K562 (cell line): ENCODE data around the gene AKR1D1. TPM values are rescaled to one million over a fixed set of nuclear protein-coding genes. Genes with fewer than 3 reads are reported as not detected.
A peak's percentile ranks its signal among the peaks of the same experiment; 100 is the strongest.

Source experiments
- CTCFL ChIP-seq: IDR thresholded peaks from 2 replicates; pipeline ENCODE4 v1.6.1; 2011; ENCODE audit warnings: borderline replicate concordance, low read depth, mild to moderate bottlenecking, moderate library complexity, low read length; ENCODE audit not compliant: insufficient read depth, poor library complexity, severe bottlenecking
- EP400 ChIP-seq: fragments of 450-650 bp; IDR thresholded peaks from 2 replicates; pipeline ENCODE4 v1.6.1; 2017; ENCODE audit warnings: antibody characterized with exemption, mild to moderate bottlenecking, moderate library complexity
- HEY1 ChIP-seq: fragments of 250-450 bp; sonication (Bioruptor Pico); IDR thresholded peaks from 2 replicates; pipeline ENCODE4 v1.5.0; 2020; ENCODE audit warnings: mild to moderate bottlenecking, moderate library complexity, borderline replicate concordance
- MAZ ChIP-seq, 2 experiments: fragments of 450-650 bp in 1 of 2; sonication (generic) in 1 of 2; formaldehyde crosslinking; IDR thresholded peaks in 1 of 2; conservative IDR thresholded peaks in 1 of 2; 2 replicates each; pipeline versions ENCODE4 v1.4.0 to v1.5.0; 2020; ENCODE audit warnings: mild to moderate bottlenecking in 1 of 2, missing genetic modification reagents in 1 of 2
- MIER1 ChIP-seq: fragments of 450-650 bp; IDR thresholded peaks from 2 replicates; pipeline ENCODE4 v1.6.1; 2016; ENCODE audit warnings: antibody characterized with exemption, mild to moderate bottlenecking, low read depth
- POLR2A ChIP-seq: fragments of 450-650 bp; conservative IDR thresholded peaks from 2 replicates; pipeline ENCODE4 v1.6.1; 2016
- SOX6 ChIP-seq: fragments of 450-650 bp; IDR thresholded peaks from 2 replicates; pipeline ENCODE4 v1.6.1; 2014; ENCODE audit warnings: mild to moderate bottlenecking
- ZEB2 ChIP-seq: fragments of 450-650 bp; IDR thresholded peaks from 2 replicates; pipeline ENCODE4 v1.6.1; 2016
- ZMIZ1 ChIP-seq, 2 experiments: fragments of 150-350 bp in 1 of 2; IDR thresholded peaks; 2 replicates each; pipeline ENCODE4 v1.6.1; 2012 to 2016; ENCODE audit warnings: low read depth in 2 of 2, low read length in 2 of 2, mild to moderate bottlenecking in 1 of 2, moderate library complexity in 1 of 2
- ZNF140 ChIP-seq: fragments of 250-450 bp; sonication (Bioruptor Pico); IDR thresholded peaks from 2 replicates; pipeline ENCODE4 v1.8.0; 2021; ENCODE audit warnings: moderate library complexity, mild to moderate bottlenecking, inconsistent platforms
- ZNF512 ChIP-seq: IDR thresholded peaks from 2 replicates; pipeline ENCODE4 v1.6.1; 2016; ENCODE audit warnings: missing genetic modification characterization, missing compliant biosample characterization
- ZNF584 ChIP-seq: fragments of 200-800 bp; sonication (Bioruptor generic); IDR thresholded peaks from 2 replicates; pipeline ENCODE4 v1.6.1; 2016; ENCODE audit warnings: low read depth, mild to moderate bottlenecking, missing genetic modification characterization, missing compliant biosample characterization
- polyA plus RNA-seq, 8 experiments: library from polyadenylated mRNA; depleted of rRNA in 4 of 8; stranded (reverse) in 5 of 8; unstranded in 3 of 8; fragments of >200 nt; fragmentation: Nextera tagmentation in 2 of 8; fragmentation: Illumina TruSeq in 1 of 8; extraction: Ambion mirVana in 2 of 8; extraction: Trizol in 1 of 8; gene quantifications; 2 replicates each; pipeline versions ENCODE4 v1.2.1 to v1.2.3, GENCODE V29; 2011 to 2014; ENCODE audit warnings: inconsistent platforms in 1 of 8, missing spikeins in 1 of 8
- total RNA-seq, 7 experiments: library from RNA; depleted of rRNA in 6 of 7; stranded (reverse); fragments of >200 nt in 6 of 7; fragmentation: Illumina TruSeq in 2 of 7; extraction: Trizol in 2 of 7; gene quantifications; 2 replicates each; pipeline versions ENCODE4 v1.2.1 to v1.2.3, GENCODE V29; 2011 to 2021; ENCODE audit warnings: low replicate concordance in 1 of 7
- TF ChIP-seq, protein P1 (sequence below): fragments of 250-450 bp; sonication (Bioruptor Pico); IDR thresholded peaks from 2 replicates; pipeline ENCODE4 v1.8.0; 2021; ENCODE audit warnings: moderate library complexity, mild to moderate bottlenecking, inconsistent platforms
- TF ChIP-seq, protein P2 (sequence below): fragments of 450-650 bp; IDR thresholded peaks from 2 replicates; pipeline ENCODE4 v1.6.1; 2018; ENCODE audit warnings: mild to moderate bottlenecking, low read depth; ENCODE audit not compliant: partially characterized antibody
- TF ChIP-seq, protein P3 (sequence below), 3 experiments: IDR thresholded peaks in 2 of 3; conservative IDR thresholded peaks in 1 of 3; 2 replicates each; pipeline ENCODE4 v1.5.1; 2011 to 2012; ENCODE audit warnings: low read length in 3 of 3, mild to moderate bottlenecking in 3 of 3, control low read depth in 2 of 3, improper control_type of control experiment in 1 of 3, inconsistent platforms in 1 of 3, low read depth in 1 of 3, mixed read lengths in 1 of 3, moderate library complexity in 1 of 3; ENCODE audit not compliant: insufficient read depth in 2 of 3

Gene AKR1D1
- total and polyA plus RNA-seq, 9 of the 15 experiments (the other 6 are each of a cell fraction or from before 2014, with no cell fraction given): not detected

DNA sequence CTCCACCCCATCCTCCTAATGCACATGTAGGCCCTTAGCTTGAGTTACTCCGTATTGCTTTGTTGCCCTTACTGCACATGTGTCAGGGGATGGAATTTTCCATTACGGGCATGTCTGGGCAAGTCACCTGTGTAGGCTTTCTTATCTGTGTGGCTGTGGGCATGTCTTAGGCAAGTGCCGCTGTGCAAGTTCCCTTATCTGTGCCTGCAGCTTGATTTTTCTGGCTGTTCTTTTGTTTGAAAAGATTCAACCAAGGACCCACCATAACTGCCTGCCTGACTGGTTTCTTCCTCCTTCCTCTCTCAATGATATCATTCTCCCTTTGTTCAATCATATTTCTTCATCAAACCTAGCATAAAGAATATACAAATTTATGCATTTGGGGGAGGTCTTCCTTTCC is 88.5 kb downstream of the AKR1D1 start (continued):
- TF ChIP-seq, protein P1, sequence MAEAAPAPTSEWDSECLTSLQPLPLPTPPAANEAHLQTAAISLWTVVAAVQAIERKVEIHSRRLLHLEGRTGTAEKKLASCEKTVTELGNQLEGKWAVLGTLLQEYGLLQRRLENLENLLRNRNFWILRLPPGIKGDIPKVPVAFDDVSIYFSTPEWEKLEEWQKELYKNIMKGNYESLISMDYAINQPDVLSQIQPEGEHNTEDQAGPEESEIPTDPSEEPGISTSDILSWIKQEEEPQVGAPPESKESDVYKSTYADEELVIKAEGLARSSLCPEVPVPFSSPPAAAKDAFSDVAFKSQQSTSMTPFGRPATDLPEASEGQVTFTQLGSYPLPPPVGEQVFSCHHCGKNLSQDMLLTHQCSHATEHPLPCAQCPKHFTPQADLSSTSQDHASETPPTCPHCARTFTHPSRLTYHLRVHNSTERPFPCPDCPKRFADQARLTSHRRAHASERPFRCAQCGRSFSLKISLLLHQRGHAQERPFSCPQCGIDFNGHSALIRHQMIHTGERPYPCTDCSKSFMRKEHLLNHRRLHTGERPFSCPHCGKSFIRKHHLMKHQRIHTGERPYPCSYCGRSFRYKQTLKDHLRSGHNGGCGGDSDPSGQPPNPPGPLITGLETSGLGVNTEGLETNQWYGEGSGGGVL (CRISPR knock-in tag): no peak
- TF ChIP-seq MIER1: no peak
- peak; percentile 51; the same call in 1 of the 2 replicates for TF ChIP-seq SOX6
- TF ChIP-seq, protein P2, sequence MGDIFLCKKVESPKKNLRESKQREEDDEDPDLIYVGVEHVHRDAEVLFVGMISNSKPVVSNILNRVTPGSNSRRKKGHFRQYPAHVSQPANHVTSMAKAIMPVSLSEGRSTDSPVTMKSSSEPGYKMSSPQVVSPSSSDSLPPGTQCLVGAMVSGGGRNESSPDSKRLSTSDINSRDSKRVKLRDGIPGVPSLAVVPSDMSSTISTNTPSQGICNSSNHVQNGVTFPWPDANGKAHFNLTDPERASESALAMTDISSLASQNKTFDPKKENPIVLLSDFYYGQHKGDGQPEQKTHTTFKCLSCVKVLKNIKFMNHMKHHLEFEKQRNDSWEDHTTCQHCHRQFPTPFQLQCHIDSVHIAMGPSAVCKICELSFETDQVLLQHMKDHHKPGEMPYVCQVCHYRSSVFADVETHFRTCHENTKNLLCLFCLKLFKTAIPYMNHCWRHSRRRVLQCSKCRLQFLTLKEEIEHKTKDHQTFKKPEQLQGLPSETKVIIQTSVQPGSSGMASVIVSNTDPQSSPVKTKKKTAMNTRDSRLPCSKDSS: peak; percentile 80
- TF ChIP-seq HEY1 (CRISPR knock-in tag): no peak
- no peak for TF ChIP-seq EP400
- no peak for TF ChIP-seq ZNF584 (CRISPR knock-in tag)
- TF ChIP-seq MAZ (CRISPR knock-in tag; conservative IDR thresholded peaks at IDR 0.05 in 1 of 2, IDR thresholded peaks at IDR 0.05 in 1 of 2): no peak
- TF ChIP-seq ZNF512 (tag): no peak
- peak; percentile 59 for TF ChIP-seq ZEB2
- TF ChIP-seq, protein P3, sequence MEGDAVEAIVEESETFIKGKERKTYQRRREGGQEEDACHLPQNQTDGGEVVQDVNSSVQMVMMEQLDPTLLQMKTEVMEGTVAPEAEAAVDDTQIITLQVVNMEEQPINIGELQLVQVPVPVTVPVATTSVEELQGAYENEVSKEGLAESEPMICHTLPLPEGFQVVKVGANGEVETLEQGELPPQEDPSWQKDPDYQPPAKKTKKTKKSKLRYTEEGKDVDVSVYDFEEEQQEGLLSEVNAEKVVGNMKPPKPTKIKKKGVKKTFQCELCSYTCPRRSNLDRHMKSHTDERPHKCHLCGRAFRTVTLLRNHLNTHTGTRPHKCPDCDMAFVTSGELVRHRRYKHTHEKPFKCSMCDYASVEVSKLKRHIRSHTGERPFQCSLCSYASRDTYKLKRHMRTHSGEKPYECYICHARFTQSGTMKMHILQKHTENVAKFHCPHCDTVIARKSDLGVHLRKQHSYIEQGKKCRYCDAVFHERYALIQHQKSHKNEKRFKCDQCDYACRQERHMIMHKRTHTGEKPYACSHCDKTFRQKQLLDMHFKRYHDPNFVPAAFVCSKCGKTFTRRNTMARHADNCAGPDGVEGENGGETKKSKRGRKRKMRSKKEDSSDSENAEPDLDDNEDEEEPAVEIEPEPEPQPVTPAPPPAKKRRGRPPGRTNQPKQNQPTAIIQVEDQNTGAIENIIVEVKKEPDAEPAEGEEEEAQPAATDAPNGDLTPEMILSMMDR (IDR thresholded peaks at IDR 0.05 in 2 of 3, conservative IDR thresholded peaks at IDR 0.05 in 1 of 3; ENCODE audit: insufficient read depth in 2 of 3, low read depth in 1 of 3, low read length in 3 of 3): no peak
- TF ChIP-seq ZNF140: no peak
- TF ChIP-seq ZMIZ1 (IDR thresholded peaks at IDR 0.05; ENCODE audit: low read depth in 2 of 2, low read length in 2 of 2): no peak
- no peak for TF ChIP-seq POLR2A
- no peak for TF ChIP-seq CTCFL
